Hepatocyte (in vitro differentiated cells): ENCODE results near the gene INHBC. TPM values are rescaled to one million over a fixed set of nuclear protein-coding genes. Genes with fewer than 3 reads are reported as not detected.

Experiments
- DNase-seq: peaks from one replicate; pipeline ENCODE4 v3.0.0-alpha.2; 2016; ENCODE audit warnings: low spot score
- H2AFZ ChIP-seq: fragments of 200-600 bp; sonication (generic); 2 replicates; pipeline ENCODE4 v1.6.0; 2016; ENCODE audit warnings: antibody characterized with exemption, mild to moderate bottlenecking
- H3K27ac ChIP-seq: fragments of 200-600 bp; sonication (generic); 2 replicates; pipeline ENCODE4 v1.5.1; 2016; ENCODE audit warnings: mild to moderate bottlenecking
- H3K27me3 ChIP-seq: fragments of 200-600 bp; sonication (generic); 2 replicates; pipeline ENCODE4 v1.6.1; 2016
- H3K36me3 ChIP-seq: fragments of 200-600 bp; sonication (generic); replicated peaks from 2 replicates; pipeline ENCODE4 v1.5.1; 2016; ENCODE audit warnings: low read depth; ENCODE audit not compliant: insufficient read depth
- H3K4me1 ChIP-seq: fragments of 200-600 bp; sonication (generic); 2 replicates; pipeline ENCODE4 v1.5.1; 2016; ENCODE audit warnings: mild to moderate bottlenecking, moderate library complexity; ENCODE audit not compliant: insufficient read depth
- H3K4me2 ChIP-seq: fragments of 200-600 bp; sonication (generic); 2 replicates; pipeline ENCODE4 v1.6.0; 2016
- H3K4me3 ChIP-seq: fragments of 200-600 bp; sonication (generic); 2 replicates; pipeline ENCODE4 v1.5.1; 2016; ENCODE audit warnings: mild to moderate bottlenecking
- H3K79me2 ChIP-seq: fragments of 200-600 bp; sonication (generic); 2 replicates; pipeline ENCODE4 v1.6.0; 2017; ENCODE audit warnings: mild to moderate bottlenecking
- H3K9me2 ChIP-seq: fragments of 200-600 bp; sonication (generic); replicated peaks from 2 replicates; pipeline ENCODE4 v1.6.0; 2017; ENCODE audit warnings: mild to moderate bottlenecking; ENCODE audit not compliant: insufficient read depth
- H3K9me3 ChIP-seq: fragments of 200-600 bp; sonication (generic); 2 replicates; pipeline ENCODE4 v1.5.1; 2016; ENCODE audit warnings: low read depth, mild to moderate bottlenecking
- H4K20me1 ChIP-seq: fragments of 200-600 bp; sonication (generic); 2 replicates; pipeline ENCODE4 v1.6.0; 2016; ENCODE audit warnings: mild to moderate bottlenecking; ENCODE audit not compliant: insufficient read depth, poor library complexity, severe bottlenecking
- EZH2 ChIP-seq: fragments of 200-600 bp; sonication (generic); IDR thresholded peaks from 2 replicates; pipeline ENCODE4 v1.6.1; 2016; ENCODE audit warnings: antibody characterized with exemption, mild to moderate bottlenecking, borderline replicate concordance
- EZH2phosphoT487 ChIP-seq: fragments of 200-600 bp; sonication (generic); IDR thresholded peaks from one replicate; pipeline ENCODE4 v1.6.1; 2018; ENCODE audit warnings: antibody characterized with exemption, mild to moderate bottlenecking, low read depth, moderate library complexity; ENCODE audit not compliant: unreplicated experiment, severe bottlenecking
- WGBS: methylation state at CpG from one replicate; pipeline ENCODE4 v1.1.6; 2016; ENCODE audit warnings: low lambda C conversion rate; ENCODE audit errors: missing lambda C conversion rate; 5-methylcytosine and 5-hydroxymethylcytosine counted together
- polyA plus RNA-seq: library from polyadenylated mRNA; unstranded; fragments of >200 nt; fragmentation: Nextera tagmentation; extraction: Ambion mirVana; gene quantifications from 2 replicates; pipeline ENCODE4 v1.2.1, GENCODE V29; 2016
- total RNA-seq: library from RNA; depleted of rRNA; stranded (reverse); fragments of >200 nt; gene quantifications from 2 replicates; pipeline ENCODE4 v1.2.3, GENCODE V29; 2014
- TF ChIP-seq, protein P1 (sequence below): fragments of 200-600 bp; sonication (generic); IDR thresholded peaks from 2 replicates; pipeline ENCODE4 v1.5.1; 2016; ENCODE audit warnings: antibody characterized with exemption, mild to moderate bottlenecking; ENCODE audit not compliant: poor library complexity

Gene INHBC
- total and polyA plus RNA-seq, 2 experiments from 2014 or later, result 1.8 to 3.4 TPM

GRCh38 chr12:57454213-57454565, 19.6 kb downstream of the INHBC start:
- no peaks in the 10 kb centered on the region for H3K36me3 ChIP-seq
- no peak overlapping the region for H2AFZ ChIP-seq
- H3K4me1 ChIP-seq, result peaks cover 48% of the 10 kb centered on the region
- no peaks in the 10 kb centered on the region for H4K20me1 ChIP-seq
- no peaks in the 10 kb centered on the region for H3K9me2 ChIP-seq
- H3K9me3 ChIP-seq, result no peaks in the 10 kb centered on the region
- H3K4me3 ChIP-seq, result no peak overlapping the region
- H3K4me2 ChIP-seq, result no peak overlapping the region
- no peaks in the 10 kb centered on the region for H3K27me3 ChIP-seq
- no peaks in the 10 kb centered on the region for H3K79me2 ChIP-seq
- DNase-seq, result no peak
- H3K27ac ChIP-seq, result peak overlapping the region; percentile 91
- 92% methylated on average over 2 of the region's 2 CpGs for WGBS
- TF ChIP-seq EZH2phosphoT487 (no peak), EZH2 (no peak)
- TF ChIP-seq, protein P1, sequence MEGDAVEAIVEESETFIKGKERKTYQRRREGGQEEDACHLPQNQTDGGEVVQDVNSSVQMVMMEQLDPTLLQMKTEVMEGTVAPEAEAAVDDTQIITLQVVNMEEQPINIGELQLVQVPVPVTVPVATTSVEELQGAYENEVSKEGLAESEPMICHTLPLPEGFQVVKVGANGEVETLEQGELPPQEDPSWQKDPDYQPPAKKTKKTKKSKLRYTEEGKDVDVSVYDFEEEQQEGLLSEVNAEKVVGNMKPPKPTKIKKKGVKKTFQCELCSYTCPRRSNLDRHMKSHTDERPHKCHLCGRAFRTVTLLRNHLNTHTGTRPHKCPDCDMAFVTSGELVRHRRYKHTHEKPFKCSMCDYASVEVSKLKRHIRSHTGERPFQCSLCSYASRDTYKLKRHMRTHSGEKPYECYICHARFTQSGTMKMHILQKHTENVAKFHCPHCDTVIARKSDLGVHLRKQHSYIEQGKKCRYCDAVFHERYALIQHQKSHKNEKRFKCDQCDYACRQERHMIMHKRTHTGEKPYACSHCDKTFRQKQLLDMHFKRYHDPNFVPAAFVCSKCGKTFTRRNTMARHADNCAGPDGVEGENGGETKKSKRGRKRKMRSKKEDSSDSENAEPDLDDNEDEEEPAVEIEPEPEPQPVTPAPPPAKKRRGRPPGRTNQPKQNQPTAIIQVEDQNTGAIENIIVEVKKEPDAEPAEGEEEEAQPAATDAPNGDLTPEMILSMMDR, result no peak

DNA sequence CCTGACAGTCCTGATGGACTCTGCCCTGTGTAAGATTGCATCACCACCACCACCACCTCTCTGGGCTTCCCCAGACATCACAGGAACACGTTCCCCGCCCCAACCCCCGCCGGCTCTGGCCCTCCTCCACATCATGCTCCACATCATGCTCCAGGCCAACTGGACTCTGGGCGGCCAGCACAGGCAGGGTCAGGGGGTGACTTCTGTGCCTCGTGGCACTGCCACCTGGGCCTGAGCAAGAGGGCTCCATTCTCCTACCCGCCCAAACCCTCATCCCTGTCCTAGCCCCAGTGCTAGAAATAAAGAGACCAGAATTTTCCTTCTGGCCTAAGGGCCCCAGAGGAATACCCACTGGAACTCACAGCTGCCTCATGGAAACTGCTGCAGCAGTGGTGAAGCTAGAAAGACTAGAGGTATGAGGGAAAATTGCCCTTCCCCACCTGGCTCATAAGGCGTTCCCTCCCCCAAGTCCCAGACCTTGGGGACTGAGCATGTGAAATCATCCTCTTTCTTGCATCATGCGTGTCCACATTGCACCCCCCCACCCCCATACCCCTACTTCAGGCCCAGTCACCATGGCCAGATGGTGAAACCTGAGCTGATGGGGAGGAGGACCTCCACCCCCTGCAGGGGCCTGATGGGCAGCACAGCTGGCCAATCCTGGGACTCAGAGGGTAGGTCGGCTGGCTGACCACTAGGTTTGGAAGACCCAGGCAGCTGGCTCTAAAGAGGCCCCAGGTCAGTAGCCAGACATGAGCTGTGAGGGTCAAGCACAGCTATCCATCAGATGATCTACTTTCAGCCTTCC, 20.2 kb downstream of the INHBC start, which contains the start of gene INHBE:
Gene INHBE (plus strand): TSS at position 742 of the 808 bp plus-strand sequence. CDS start 230 bp downstream, outside the sequence.
- no peaks in the 10 kb centered on the region for H3K9me3 ChIP-seq

GRCh38 chr12:57455374-57456144, 21.0 kb downstream of the INHBC start:
- H3K9me2 ChIP-seq, result no peaks in the 10 kb centered on the region
- peak overlapping the region; percentile 91 for H3K27ac ChIP-seq
- no peak for DNase-seq
- peaks cover 48% of the 10 kb centered on the region for H3K4me1 ChIP-seq
- H3K27me3 ChIP-seq, result no peaks in the 10 kb centered on the region
- H3K79me2 ChIP-seq, result no peaks in the 10 kb centered on the region
- 63% methylated on average over 10 of the region's 10 CpGs for WGBS
- no peak overlapping the region for H3K4me3 ChIP-seq
- H3K36me3 ChIP-seq, result no peaks in the 10 kb centered on the region
- H3K9me3 ChIP-seq, result no peaks in the 10 kb centered on the region
- H2AFZ ChIP-seq, result no peak overlapping the region
- TF ChIP-seq EZH2 (no peak), EZH2phosphoT487 (no peak)
- TF ChIP-seq, protein P1, result no peak
- peak overlapping the region; percentile 65 for H3K4me2 ChIP-seq
- H4K20me1 ChIP-seq, result no peaks in the 10 kb centered on the region

More for the DNA sequence above, 20.2 kb downstream of the INHBC start, which contains the start of gene INHBE:
- H3K27me3 ChIP-seq, result no peaks in the 10 kb centered on the region
- no peaks in the 10 kb centered on the region for H3K79me2 ChIP-seq
- WGBS, result 51% methylated on average over 7 of the region's 10 CpGs
- no peak within 1 kb of the TSS for H3K4me3 ChIP-seq
- no peaks in the 10 kb centered on the region for H3K36me3 ChIP-seq
- peak; percentile 83 for DNase-seq
- H3K27ac ChIP-seq, result peak within 1 kb of the TSS; percentile 91
- no peaks in the 10 kb centered on the region for H3K9me2 ChIP-seq
- no peak within 1 kb of the TSS for H2AFZ ChIP-seq
- peaks cover 48% of the 10 kb centered on the region for H3K4me1 ChIP-seq
- TF ChIP-seq, protein P1, result no peak
- TF ChIP-seq EZH2phosphoT487 (no peak), EZH2 (no peak)
- H3K4me2 ChIP-seq, result peak within 1 kb of the TSS; percentile 65
- no peaks in the 10 kb centered on the region for H4K20me1 ChIP-seq
